ENCODE data around the gene SULT4A1. TPM values are rescaled to one million over a fixed set of nuclear protein-coding genes. Genes with fewer than 3 reads are reported as not detected.

SULT4A1 gene
- total RNA-seq, 1 experiment from 2014 or later: 0.15 TPM

GRCh38 chr22:43783777-43784176, 78.5 kb downstream of the SULT4A1 start:
- no peak overlapping the region for H3K27ac ChIP-seq (ENCODE audit: low read depth, low read length, poor library complexity, severe bottlenecking)
- BruUV-seq (replicated peaks): no TSS peak
- CTCF ChIA-PET: interaction anchor here (1.2 kb wide), 1 partner anchor 13 kb away, joined by 3 read pairs; no protein-coding TSS in a partner anchor
- no peak for TF ChIP-seq EZH2 (IDR thresholded peaks at IDR 0.05; ENCODE audit: borderline replicate concordance, low read depth, low read length, poor library complexity, severe bottlenecking)
- no peak; the same call in 1 of the 2 replicates for TF ChIP-seq CTCF (conservative IDR thresholded peaks at IDR 0.05; ENCODE audit: low read depth, low read length)
- POLR2A ChIA-PET (ENCODE audit: low non-redundant PET): no interaction called here
- H3K27me3 ChIP-seq (replicated peaks; ENCODE audit: insufficient read depth, low read depth, low read length, poor library complexity): peaks cover 21% of the 10 kb centered on the region
- H3K36me3 ChIP-seq (ENCODE audit: insufficient read depth, low read length, poor library complexity, severe bottlenecking): no peaks in the 10 kb centered on the region
- H3K4me3 ChIP-seq (ENCODE audit: low read depth, low read length, poor library complexity, severe bottlenecking): no peak overlapping the region
- intact Hi-C loops (cut with micrococcal nuclease; ENCODE audit: unreplicated experiment): no loop called here
- DNase-seq (ENCODE audit: low spot score): no peak
- no peaks in the 10 kb centered on the region for H3K4me1 ChIP-seq (ENCODE audit: insufficient read depth, low read length, poor library complexity, severe bottlenecking)
- H3K9me3 ChIP-seq (ENCODE audit: low read depth, low read length, poor library complexity, severe bottlenecking): no peaks in the 10 kb centered on the region

- Histone ChIP-seq H3K27ac (ENCODE audit: low read depth, low read length, poor library complexity, severe bottlenecking) (no peak overlapping the region), H3K9me3 (ENCODE audit: low read depth, low read length, poor library complexity, severe bottlenecking) (no peaks in the 10 kb centered on the region), H3K4me3 (ENCODE audit: low read depth, low read length, poor library complexity, severe bottlenecking) (no peak overlapping the region), H3K4me1 (ENCODE audit: insufficient read depth, low read length, poor library complexity, severe bottlenecking) (no peaks in the 10 kb centered on the region), H3K27me3 (replicated peaks; ENCODE audit: insufficient read depth, low read depth, low read length, poor library complexity) (peaks cover 14% of the 10 kb centered on the region), H3K36me3 (ENCODE audit: insufficient read depth, low read length, poor library complexity, severe bottlenecking) (no peaks in the 10 kb centered on the region)
- TF ChIP-seq EZH2 (IDR thresholded peaks at IDR 0.05; ENCODE audit: borderline replicate concordance, low read depth, low read length, poor library complexity, severe bottlenecking) (no peak), CTCF (conservative IDR thresholded peaks at IDR 0.05; ENCODE audit: low read depth, low read length) (no peak)
- CTCF ChIA-PET: interaction anchor here (1.2 kb wide), 1 partner anchor 14 kb away, joined by 3 read pairs; no protein-coding TSS in a partner anchor
- intact Hi-C loops (cut with micrococcal nuclease; ENCODE audit: unreplicated experiment): no loop called here
- no TSS peak for BruUV-seq (replicated peaks)
- no peak for DNase-seq (ENCODE audit: low spot score)
- POLR2A ChIA-PET (ENCODE audit: low non-redundant PET): no interaction called here
These were observed 79.9 kb downstream of the SULT4A1 start for GRCh38 chr22:43782448-43782847.

- H3K36me3 ChIP-seq (ENCODE audit: insufficient read depth, low read length, poor library complexity, severe bottlenecking): no peaks in the 10 kb centered on the region
- no peak overlapping the region for H3K4me3 ChIP-seq (ENCODE audit: low read depth, low read length, poor library complexity, severe bottlenecking)
- no peaks in the 10 kb centered on the region for H3K9me3 ChIP-seq (ENCODE audit: low read depth, low read length, poor library complexity, severe bottlenecking)
- DNase-seq (ENCODE audit: low spot score): no peak
- ChIA-PET POLR2A (ENCODE audit: low non-redundant PET) (no interaction called here), CTCF (no interaction called here)
- no TSS peak for BruUV-seq (replicated peaks)
- intact Hi-C loops (cut with micrococcal nuclease; ENCODE audit: unreplicated experiment): no loop called here
- H3K27ac ChIP-seq (ENCODE audit: low read depth, low read length, poor library complexity, severe bottlenecking): no peak overlapping the region
- TF ChIP-seq EZH2 (IDR thresholded peaks at IDR 0.05; ENCODE audit: borderline replicate concordance, low read depth, low read length, poor library complexity, severe bottlenecking) (no peak), CTCF (conservative IDR thresholded peaks at IDR 0.05; ENCODE audit: low read depth, low read length) (no peak)
- no peaks in the 10 kb centered on the region for H3K27me3 ChIP-seq (replicated peaks; ENCODE audit: insufficient read depth, low read depth, low read length, poor library complexity)
- no peaks in the 10 kb centered on the region for H3K4me1 ChIP-seq (ENCODE audit: insufficient read depth, low read length, poor library complexity, severe bottlenecking)
These were observed 85.0 kb downstream of the SULT4A1 start for GRCh38 chr22:43777286-43777685.
